Measurements from ENCODE around the gene TARS3. TPM values are rescaled to one million over a fixed set of nuclear protein-coding genes. Genes with fewer than 3 reads are reported as not detected.
A peak's percentile ranks its signal among the peaks of the same experiment; 100 is the strongest.

TARS3 gene
- polyA plus RNA-seq, 2 of the 4 experiments (the other 2 are of a cell fraction), result 6.7 to 9.5 TPM

DNA sequence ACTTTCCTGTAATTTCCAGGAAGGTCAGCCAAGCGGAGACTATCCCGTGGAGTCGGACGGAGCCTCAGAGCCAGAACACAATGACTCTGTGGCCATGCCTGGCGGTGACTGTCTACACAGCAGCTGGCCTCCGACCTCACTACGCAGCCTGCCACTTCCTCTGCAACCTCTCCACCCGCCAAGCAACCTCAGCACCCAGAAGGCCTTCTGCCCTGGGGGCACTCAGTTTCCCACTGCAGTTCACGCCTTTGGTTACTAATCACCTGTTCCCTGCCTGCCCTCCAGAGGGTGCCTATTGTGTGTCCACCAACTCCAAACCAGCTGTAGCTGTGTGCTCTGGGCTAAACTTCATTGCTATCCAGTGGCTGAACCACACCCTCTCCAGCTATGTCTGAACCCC lies 116.1 kb downstream of the TARS3 start:
- no peaks in the 10 kb centered on the region for H3K9me3 ChIP-seq
- no peak overlapping the region for H3K27ac ChIP-seq
- no peak for FAIRE-seq
- peak in 1 of 2 experiments; percentile 39; a peak in 2 of 6 replicates for ATAC-seq
- no peak for TF ChIP-seq CBX2 (IDR thresholded peaks at IDR 0.05; ENCODE audit: borderline replicate concordance, low read depth)
- DNase-seq (ENCODE audit: low read depth in 1 of 2, low spot score in 1 of 2), result no peak
- CTCF ChIA-PET, result interaction anchor here (0.6 to 2.9 kb wide), 6 partner anchors 9 to 318 kb away, joined by 3 to 10 read pairs (median 6); no protein-coding TSS in a partner anchor
- H3K4me1 ChIP-seq, result no peaks in the 10 kb centered on the region
- POLR2A ChIA-PET, result no interaction called here
- H3K4me2 ChIP-seq, result no peak overlapping the region
- 89% methylated on average over 9 of the region's 9 CpGs for WGBS (ENCODE audit: missing lambda C conversion rate)
- H3K4me3 ChIP-seq, result no peak overlapping the region

DNA sequence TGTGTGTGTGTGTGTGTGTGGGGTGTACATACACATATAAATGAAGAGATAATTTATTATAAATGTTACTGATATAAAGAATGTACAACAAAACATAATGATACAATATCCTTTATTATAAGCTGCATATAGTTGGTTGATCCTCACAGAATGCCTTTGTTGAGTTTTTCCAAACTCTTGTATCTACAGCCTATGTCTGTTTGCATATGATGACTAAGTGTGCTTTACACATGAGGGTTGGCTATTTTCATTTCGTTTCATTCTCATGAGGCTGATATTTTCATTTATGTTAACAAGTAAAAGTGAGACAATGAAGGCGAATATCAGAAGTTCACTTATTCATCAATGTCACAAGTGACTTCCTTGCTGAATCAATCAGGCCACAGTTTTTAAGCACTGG lies 117.2 kb downstream of the TARS3 start:
- no peak for TF ChIP-seq MYC (IDR thresholded peaks at IDR 0.05; ENCODE audit: borderline replicate concordance, low read length)
- TF ChIP-seq MAZ (IDR thresholded peaks at IDR 0.05; ENCODE audit: borderline replicate concordance, low read depth, low read length), result no peak
- Histone ChIP-seq H3K4me2 (no peak overlapping the region), H3K4me3 (no peak overlapping the region), H3K9me3 (no peaks in the 10 kb centered on the region), H3K27ac (no peak overlapping the region), H3K4me1 (no peaks in the 10 kb centered on the region)
- POLR2A ChIA-PET, result no interaction called here
- FAIRE-seq (peak; percentile 68), ATAC-seq (no peak), DNase-seq (ENCODE audit: low read depth in 1 of 2, low spot score in 1 of 2) (no peak)
- 46% methylated on average over 2 of the region's 2 CpGs for WGBS (ENCODE audit: missing lambda C conversion rate)
- CTCF ChIA-PET, result interaction anchor here (1.1 to 2.6 kb wide), 3 partner anchors 8 to 14 kb away, joined by 3 to 10 read pairs (median 5); no protein-coding TSS in a partner anchor

DNA sequence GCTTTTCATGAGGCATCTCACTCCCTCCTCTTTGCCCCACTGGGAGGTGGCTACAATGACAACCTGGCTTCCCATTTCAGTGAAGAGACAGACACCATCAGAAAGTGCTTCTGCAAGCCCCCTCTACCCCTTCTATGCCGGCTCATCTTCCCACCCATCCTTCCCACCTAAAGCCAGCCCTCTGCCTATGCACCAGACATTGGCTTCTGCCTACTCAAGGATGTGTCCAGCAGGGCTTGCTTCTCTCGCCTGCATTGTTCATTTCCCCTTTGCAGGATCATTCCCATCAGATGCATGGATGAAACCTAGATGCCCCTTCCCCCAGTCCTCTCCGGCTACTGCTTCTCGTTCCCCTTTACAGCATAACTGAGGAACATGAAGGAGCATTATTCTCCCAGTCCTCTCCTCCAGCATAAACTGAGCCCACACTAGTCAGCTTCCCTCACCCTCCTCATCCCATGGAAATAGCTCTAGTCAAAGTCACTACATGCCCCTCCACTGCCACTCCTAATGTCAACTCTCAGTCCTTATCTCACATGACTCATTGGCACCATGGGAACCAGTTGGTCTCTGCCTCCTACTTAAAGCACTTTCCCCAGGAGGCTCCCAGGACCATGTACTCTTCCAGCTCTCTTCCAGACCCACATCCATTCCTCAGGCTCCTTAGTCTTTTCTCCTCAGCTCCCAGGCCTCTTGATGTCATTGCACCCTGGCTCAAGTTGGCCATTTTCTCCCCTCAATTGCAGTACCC lies 120.0 kb downstream of the TARS3 start:
- ATAC-seq, result no peak
- no peak for DNase-seq (ENCODE audit: low read depth in 1 of 2, low spot score in 1 of 2)
- Histone ChIP-seq H3K9me3 (no peaks in the 10 kb centered on the region), H3K27ac (no peak overlapping the region), H3K4me1 (no peaks in the 10 kb centered on the region), H3K4me3 (no peak overlapping the region), H3K4me2 (no peak overlapping the region)
- no peak for TF ChIP-seq EHF (CRISPR knock-in tag; IDR thresholded peaks at IDR 0.05)
- TF ChIP-seq, protein P1, sequence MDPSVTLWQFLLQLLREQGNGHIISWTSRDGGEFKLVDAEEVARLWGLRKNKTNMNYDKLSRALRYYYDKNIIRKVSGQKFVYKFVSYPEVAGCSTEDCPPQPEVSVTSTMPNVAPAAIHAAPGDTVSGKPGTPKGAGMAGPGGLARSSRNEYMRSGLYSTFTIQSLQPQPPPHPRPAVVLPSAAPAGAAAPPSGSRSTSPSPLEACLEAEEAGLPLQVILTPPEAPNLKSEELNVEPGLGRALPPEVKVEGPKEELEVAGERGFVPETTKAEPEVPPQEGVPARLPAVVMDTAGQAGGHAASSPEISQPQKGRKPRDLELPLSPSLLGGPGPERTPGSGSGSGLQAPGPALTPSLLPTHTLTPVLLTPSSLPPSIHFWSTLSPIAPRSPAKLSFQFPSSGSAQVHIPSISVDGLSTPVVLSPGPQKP (IDR thresholded peaks at IDR 0.05; ENCODE audit: low read depth, low read length), result no peak
- no peak for TF ChIP-seq KDM5A (IDR thresholded peaks at IDR 0.05)
- CTCF ChIA-PET, result interaction anchor here (1.1 to 1.6 kb wide), 2 partner anchors 14 to 37 kb away, joined by 3 to 4 read pairs; no protein-coding TSS in a partner anchor
- 62% methylated on average over 4 of the region's 4 CpGs for WGBS (ENCODE audit: missing lambda C conversion rate)
- FAIRE-seq, result no peak
- POLR2A ChIA-PET, result no interaction called here

Small RNA genes within 50 kb of the gene (small RNA-seq; reads per million reads assigned to genes)
- 0 reads per million in 6 experiments for gene RN7SL209P
- 0 reads per million in 6 experiments for gene RNU6-807P

Other genes with a start within 250 kb of the TARS3 start
- 15.2 and 20.1 TPM in 2 replicates for gene PCSK6, start 234.8 kb downstream of the TARS3 start, polyA plus RNA-seq (2011; rRNA removed)
- 10.0 to 11.1 TPM (median 10.8 TPM) in 3 replicates for gene PCSK6, start 234.8 kb downstream of the TARS3 start, polyA plus RNA-seq (2017; fragmentation: RNase III; extraction: RNeasy Plus Mini Kit Qiagen cat#74134 plus additional on column Dnase treatment)
- gene TM2D3, start 72.1 kb downstream of the TARS3 start, polyA plus RNA-seq (2011; rRNA removed), result 76.6 TPM in 2 replicates
- gene TM2D3, start 72.1 kb downstream of the TARS3 start, polyA plus RNA-seq (2017; fragmentation: RNase III; extraction: RNeasy Plus Mini Kit Qiagen cat#74134 plus additional on column Dnase treatment), result 37.5 to 40.6 TPM (median 39.6 TPM) in 3 replicates
- gene OR4F6, start 79.0 kb upstream of the TARS3 start, polyA plus RNA-seq (2011; rRNA removed), result not detected in 2 replicates
- gene OR4F6, start 79.0 kb upstream of the TARS3 start, polyA plus RNA-seq (2017; fragmentation: RNase III; extraction: RNeasy Plus Mini Kit Qiagen cat#74134 plus additional on column Dnase treatment), result not detected in 3 replicates
- gene OR4F15, start 87.7 kb upstream of the TARS3 start, polyA plus RNA-seq (2011; rRNA removed), result not detected in 2 replicates
- gene OR4F15, start 87.7 kb upstream of the TARS3 start, polyA plus RNA-seq (2017; fragmentation: RNase III; extraction: RNeasy Plus Mini Kit Qiagen cat#74134 plus additional on column Dnase treatment), result not detected in 3 replicates

Measured in A549 (cell line).